ENCODE data around the gene AP2B1. TPM values are rescaled to one million over a fixed set of nuclear protein-coding genes. Genes with fewer than 3 reads are reported as not detected.

Gene AP2B1
- total and polyA plus RNA-seq, 4 donors, result 8.7 to 55.6 (median 22.3) TPM

GRCh38 chr17:35764123-35764991 lies 177.2 kb downstream of the AP2B1 start:
- peak; percentile 90 for DNase-seq (ENCODE audit: low spot score)
- Histone ChIP-seq H3K27ac (ENCODE audit: low read depth in 1 of 2, low read length in 2 of 2) (no peak overlapping the region), H3K9me3 (ENCODE audit: control insufficient read depth in 4 of 4, low read length in 3 of 4) (no peaks in the 10 kb centered on the region), H3K36me3 (ENCODE audit: control insufficient read depth in 4 of 4, insufficient read depth in 3 of 4, low read depth in 1 of 4, low read length in 3 of 4) (no peaks in the 10 kb centered on the region), H3K4me1 (ENCODE audit: control insufficient read depth in 4 of 4, insufficient read depth in 4 of 4, low read length in 3 of 4) (peaks cover 2 to 12% (median 6%) of the 10 kb centered on the region in 4 donors), H3K27me3 (ENCODE audit: control insufficient read depth in 4 of 4, insufficient read depth in 4 of 4, low read length in 3 of 4) (no peaks in the 10 kb centered on the region), H3K4me3 (ENCODE audit: low read depth in 1 of 3, low read length in 3 of 3) (peak overlapping the region in 2 of 3 donors; percentile 53 to 57), H3K9ac (ENCODE audit: low read depth in 1 of 2, low read length in 2 of 2) (peak overlapping the region in 1 of 2 donors; percentile 21)
- 7% methylated on average over 75 of the region's 75 CpGs for WGBS
- TF ChIP-seq TAF1 (conservative IDR thresholded peaks at IDR 0.05) (no peak), ZBTB33 (IDR thresholded peaks at IDR 0.05) (no peak), RXRA (IDR thresholded peaks at IDR 0.05) (no peak), SP1 (IDR thresholded peaks at IDR 0.05) (peak; percentile 35), JUND (IDR thresholded peaks at IDR 0.05) (no peak), HNF4A (conservative IDR thresholded peaks at IDR 0.05) (peak in 1 of 2 donors; percentile 18), NR2F2 (IDR thresholded peaks at IDR 0.05) (no peak), FOXA2 (IDR thresholded peaks at IDR 0.05) (no peak), FOXA1 (IDR thresholded peaks at IDR 0.05) (peak; percentile 19), HNF4G (IDR thresholded peaks at IDR 0.05) (no peak), GABPA (IDR thresholded peaks at IDR 0.05 in 1 of 2, conservative IDR thresholded peaks at IDR 0.05 in 1 of 2) (no peak), ATF3 (IDR thresholded peaks at IDR 0.05) (no peak), RAD21 (IDR thresholded peaks at IDR 0.05) (peak; percentile 85 to 91), EGR1 (IDR thresholded peaks at IDR 0.05; ENCODE audit: low read depth in 2 of 2) (no peak), YY1 (IDR thresholded peaks at IDR 0.05) (no peak)
- TF ChIP-seq, protein P1, sequence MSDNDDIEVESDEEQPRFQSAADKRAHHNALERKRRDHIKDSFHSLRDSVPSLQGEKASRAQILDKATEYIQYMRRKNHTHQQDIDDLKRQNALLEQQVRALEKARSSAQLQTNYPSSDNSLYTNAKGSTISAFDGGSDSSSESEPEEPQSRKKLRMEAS (IDR thresholded peaks at IDR 0.05), result no peak
- TF ChIP-seq, protein P2, sequence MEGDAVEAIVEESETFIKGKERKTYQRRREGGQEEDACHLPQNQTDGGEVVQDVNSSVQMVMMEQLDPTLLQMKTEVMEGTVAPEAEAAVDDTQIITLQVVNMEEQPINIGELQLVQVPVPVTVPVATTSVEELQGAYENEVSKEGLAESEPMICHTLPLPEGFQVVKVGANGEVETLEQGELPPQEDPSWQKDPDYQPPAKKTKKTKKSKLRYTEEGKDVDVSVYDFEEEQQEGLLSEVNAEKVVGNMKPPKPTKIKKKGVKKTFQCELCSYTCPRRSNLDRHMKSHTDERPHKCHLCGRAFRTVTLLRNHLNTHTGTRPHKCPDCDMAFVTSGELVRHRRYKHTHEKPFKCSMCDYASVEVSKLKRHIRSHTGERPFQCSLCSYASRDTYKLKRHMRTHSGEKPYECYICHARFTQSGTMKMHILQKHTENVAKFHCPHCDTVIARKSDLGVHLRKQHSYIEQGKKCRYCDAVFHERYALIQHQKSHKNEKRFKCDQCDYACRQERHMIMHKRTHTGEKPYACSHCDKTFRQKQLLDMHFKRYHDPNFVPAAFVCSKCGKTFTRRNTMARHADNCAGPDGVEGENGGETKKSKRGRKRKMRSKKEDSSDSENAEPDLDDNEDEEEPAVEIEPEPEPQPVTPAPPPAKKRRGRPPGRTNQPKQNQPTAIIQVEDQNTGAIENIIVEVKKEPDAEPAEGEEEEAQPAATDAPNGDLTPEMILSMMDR (IDR thresholded peaks at IDR 0.05; ENCODE audit: low read depth, low read length, missing input control), result peak; percentile 96
- TF ChIP-seq, protein P3, sequence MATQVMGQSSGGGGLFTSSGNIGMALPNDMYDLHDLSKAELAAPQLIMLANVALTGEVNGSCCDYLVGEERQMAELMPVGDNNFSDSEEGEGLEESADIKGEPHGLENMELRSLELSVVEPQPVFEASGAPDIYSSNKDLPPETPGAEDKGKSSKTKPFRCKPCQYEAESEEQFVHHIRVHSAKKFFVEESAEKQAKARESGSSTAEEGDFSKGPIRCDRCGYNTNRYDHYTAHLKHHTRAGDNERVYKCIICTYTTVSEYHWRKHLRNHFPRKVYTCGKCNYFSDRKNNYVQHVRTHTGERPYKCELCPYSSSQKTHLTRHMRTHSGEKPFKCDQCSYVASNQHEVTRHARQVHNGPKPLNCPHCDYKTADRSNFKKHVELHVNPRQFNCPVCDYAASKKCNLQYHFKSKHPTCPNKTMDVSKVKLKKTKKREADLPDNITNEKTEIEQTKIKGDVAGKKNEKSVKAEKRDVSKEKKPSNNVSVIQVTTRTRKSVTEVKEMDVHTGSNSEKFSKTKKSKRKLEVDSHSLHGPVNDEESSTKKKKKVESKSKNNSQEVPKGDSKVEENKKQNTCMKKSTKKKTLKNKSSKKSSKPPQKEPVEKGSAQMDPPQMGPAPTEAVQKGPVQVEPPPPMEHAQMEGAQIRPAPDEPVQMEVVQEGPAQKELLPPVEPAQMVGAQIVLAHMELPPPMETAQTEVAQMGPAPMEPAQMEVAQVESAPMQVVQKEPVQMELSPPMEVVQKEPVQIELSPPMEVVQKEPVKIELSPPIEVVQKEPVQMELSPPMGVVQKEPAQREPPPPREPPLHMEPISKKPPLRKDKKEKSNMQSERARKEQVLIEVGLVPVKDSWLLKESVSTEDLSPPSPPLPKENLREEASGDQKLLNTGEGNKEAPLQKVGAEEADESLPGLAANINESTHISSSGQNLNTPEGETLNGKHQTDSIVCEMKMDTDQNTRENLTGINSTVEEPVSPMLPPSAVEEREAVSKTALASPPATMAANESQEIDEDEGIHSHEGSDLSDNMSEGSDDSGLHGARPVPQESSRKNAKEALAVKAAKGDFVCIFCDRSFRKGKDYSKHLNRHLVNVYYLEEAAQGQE (IDR thresholded peaks at IDR 0.05), result no peak

Measured in liver (tissue), 9 donors.